ENCODE data around the gene ATP2A1. TPM values are rescaled to one million over a fixed set of nuclear protein-coding genes. Genes with fewer than 3 reads are reported as not detected.

The ATP2A1 gene
- polyA plus RNA-seq, 1 experiment: 0.50 TPM

- CTCF ChIA-PET: no interaction called here
- POLR2A ChIA-PET: no interaction called here
- Histone ChIP-seq H3K9me3 (ENCODE audit: control insufficient read depth, insufficient read depth, low read length) (no peaks in the 10 kb centered on the region), H3K4me3 (ENCODE audit: low read depth, low read length) (no peak overlapping the region), H3K27ac (ENCODE audit: low read depth, low read length) (no peak overlapping the region), H3K27me3 (ENCODE audit: control insufficient read depth, insufficient read depth, low read length) (no peaks in the 10 kb centered on the region)
- TF ChIP-seq CTCF (IDR thresholded peaks at IDR 0.05; ENCODE audit: low read depth, low read length): no peak
- no peak for DNase-seq (ENCODE audit: low read depth, low spot score)
Measured at GRCh38 chr16:28930652-28931051, 52.4 kb downstream of the ATP2A1 start.

GRCh38 chr16:28931801-28932225 is 53.5 kb downstream of the ATP2A1 start, which contains the start of gene CD19:
Gene CD19 (plus strand): TSS chr16:28931971. CDS start chr16:28932001, 30 bp downstream.
- ChIA-PET CTCF (interaction anchor here (0.6 to 1.4 kb wide), 2 partner anchors 14 to 79 kb away, joined by 3 to 5 read pairs; no protein-coding TSS in a partner anchor), POLR2A (no interaction called here)
- TF ChIP-seq CTCF (IDR thresholded peaks at IDR 0.05; ENCODE audit: low read depth, low read length): no peak
- H3K9me3 ChIP-seq (ENCODE audit: control insufficient read depth, insufficient read depth, low read length): peaks cover 5% of the 10 kb centered on the region; the same call in 1 of the 2 replicates
- no peak within 1 kb of the TSS for H3K27ac ChIP-seq (ENCODE audit: low read depth, low read length)
- DNase-seq (ENCODE audit: low read depth, low spot score): no peak
- H3K4me3 ChIP-seq (ENCODE audit: low read depth, low read length): no peak within 1 kb of the TSS
- H3K27me3 ChIP-seq (ENCODE audit: control insufficient read depth, insufficient read depth, low read length): no peaks in the 10 kb centered on the region

GRCh38 chr16:28932339-28933141 is 54.3 kb downstream of the ATP2A1 start:
- no peak overlapping the region for H3K4me3 ChIP-seq (ENCODE audit: low read depth, low read length)
- POLR2A ChIA-PET: interaction anchor here (0.6 kb wide), 1 partner anchor 53 kb away, joined by 6 read pairs; no protein-coding TSS in a partner anchor
- no peak for DNase-seq (ENCODE audit: low read depth, low spot score)

GRCh38 chr16:28933171-28933570 is 54.9 kb downstream of the ATP2A1 start:
- Histone ChIP-seq H3K27ac (ENCODE audit: low read depth, low read length) (no peak overlapping the region), H3K27me3 (ENCODE audit: control insufficient read depth, insufficient read depth, low read length) (no peaks in the 10 kb centered on the region), H3K4me3 (ENCODE audit: low read depth, low read length) (no peak overlapping the region), H3K9me3 (ENCODE audit: control insufficient read depth, insufficient read depth, low read length) (peaks cover 7% of the 10 kb centered on the region; the same call in 1 of the 2 replicates)
- TF ChIP-seq CTCF (IDR thresholded peaks at IDR 0.05; ENCODE audit: low read depth, low read length): no peak
- POLR2A ChIA-PET: no interaction called here
- DNase-seq (ENCODE audit: low read depth, low spot score): no peak
- CTCF ChIA-PET: interaction anchor here (0.6 kb wide), 1 partner anchor 110 kb away, joined by 3 read pairs; the partner anchor contains the start of gene ATXN2L

More at GRCh38 chr16:28932339-28933141, 54.3 kb downstream of the ATP2A1 start:
- Histone ChIP-seq H3K9me3 (ENCODE audit: control insufficient read depth, insufficient read depth, low read length) (peaks cover 7% of the 10 kb centered on the region; the same call in 1 of the 2 replicates), H3K27ac (ENCODE audit: low read depth, low read length) (no peak overlapping the region), H3K27me3 (ENCODE audit: control insufficient read depth, insufficient read depth, low read length) (no peaks in the 10 kb centered on the region)
- no peak for TF ChIP-seq CTCF (IDR thresholded peaks at IDR 0.05; ENCODE audit: low read depth, low read length)
- CTCF ChIA-PET: interaction anchor here (1.4 kb wide), 1 partner anchor 13 kb away, joined by 5 read pairs; no protein-coding TSS in a partner anchor

GRCh38 chr16:28935346-28935745 is 57.1 kb downstream of the ATP2A1 start:
- ChIA-PET POLR2A (no interaction called here), CTCF (interaction anchor here (1.8 kb wide), 1 partner anchor 10 kb away, joined by 14 read pairs; no protein-coding TSS in a partner anchor)
- Histone ChIP-seq H3K9me3 (ENCODE audit: control insufficient read depth, insufficient read depth, low read length) (peaks cover 7% of the 10 kb centered on the region; the same call in 1 of the 2 replicates), H3K27me3 (ENCODE audit: control insufficient read depth, insufficient read depth, low read length) (no peaks in the 10 kb centered on the region), H3K27ac (ENCODE audit: low read depth, low read length) (no peak overlapping the region), H3K4me3 (ENCODE audit: low read depth, low read length) (no peak overlapping the region)
- no peak for TF ChIP-seq CTCF (IDR thresholded peaks at IDR 0.05; ENCODE audit: low read depth, low read length)
- no peak for DNase-seq (ENCODE audit: low read depth, low spot score)
